AG09309 (cell line): ENCODE results near the gene PER2.
A peak's percentile ranks its signal among the peaks of the same experiment; 100 is the strongest.

ENCODE experiments used
- DNase-seq: peaks from one replicate; pipeline ENCODE4 v3.0.0-alpha.2; 2010; ENCODE audit warnings: low read depth
- H3K4me3 ChIP-seq: 2 replicates; pipeline ENCODE4 v1.5.1; 2011; ENCODE audit warnings: mild to moderate bottlenecking, low read depth, low read length, moderate library complexity; ENCODE audit not compliant: control insufficient read depth
- CTCF ChIP-seq: IDR thresholded peaks from 2 replicates; pipeline ENCODE4 v1.5.1; 2011; ENCODE audit warnings: mild to moderate bottlenecking, low read depth, low read length, inconsistent platforms; ENCODE audit not compliant: insufficient read depth, control insufficient read depth; ENCODE audit errors: missing control alignments

The PER2 gene

GRCh38 chr2:238231251-238231793 is 57.1 kb downstream of the PER2 start:
- H3K4me3 ChIP-seq = peak overlapping the region; percentile 33
- DNase-seq = no peak
- TF ChIP-seq CTCF = no peak

GRCh38 chr2:238230699-238231098 is 57.7 kb downstream of the PER2 start:
- H3K4me3 ChIP-seq = no peak overlapping the region
- DNase-seq = no peak
- TF ChIP-seq CTCF = no peak

- no peak for DNase-seq
- no peak for TF ChIP-seq CTCF
- no peak overlapping the region for H3K4me3 ChIP-seq
These were observed 59.7 kb downstream of the PER2 start for GRCh38 chr2:238228700-238229099.

GRCh38 chr2:238227587-238228032 is 60.8 kb downstream of the PER2 start:
- DNase-seq = no peak
- no peak for TF ChIP-seq CTCF
- H3K4me3 ChIP-seq = no peak overlapping the region

GRCh38 chr2:238226698-238227586 is 61.5 kb downstream of the PER2 start:
- DNase-seq = no peak
- no peak for TF ChIP-seq CTCF
- no peak overlapping the region for H3K4me3 ChIP-seq

- DNase-seq = no peak
- no peak for TF ChIP-seq CTCF
- H3K4me3 ChIP-seq = no peak overlapping the region
These were observed 62.3 kb downstream of the PER2 start for GRCh38 chr2:238225911-238226697.
